Left lung (tissue), 10 donors: ENCODE data around the gene NANP. TPM values are rescaled to one million over a fixed set of nuclear protein-coding genes. Genes with fewer than 3 reads are reported as not detected.
"Not testable (repeated sequence)": the region's sequence is repeated elsewhere in the genome, so short reads cannot be mapped to it uniquely, and the experiment has no call there.

ENCODE experiments used
- ATAC-seq: fragments of 200-7000 bp; cut with Tn5 transposase; one replicate; pipeline ENCODE4 v1.9.1; 2020; ENCODE audit warnings: moderate library complexity
- DNase-seq, 4 donors: peaks; one replicate each; pipeline ENCODE4 v3.0.0-alpha.2; 2013 to 2020
- H3K27ac ChIP-seq, 2 donors: fragments of 200-600 bp; sonication (generic) in 1 of 2; one replicate each; pipeline versions ENCODE4 v1.5.0 to v1.8.0; 2020 to 2021
- H3K27me3 ChIP-seq, 2 donors: fragments of 200-600 bp; sonication (generic) in 1 of 2; one replicate each; pipeline versions ENCODE4 v1.5.0 to v1.8.0; 2020 to 2021
- H3K36me3 ChIP-seq, 2 donors: fragments of 200-600 bp; sonication (generic) in 1 of 2; one replicate each; pipeline versions ENCODE4 v1.5.0 to v1.8.0; 2020 to 2021
- H3K4me1 ChIP-seq, 2 donors: fragments of 200-600 bp; one replicate each; pipeline ENCODE4 v1.8.0; 2021
- H3K4me3 ChIP-seq, 2 donors: fragments of 200-600 bp; sonication (generic) in 1 of 2; one replicate each; pipeline versions ENCODE4 v1.5.0 to v1.8.0; 2020 to 2021; ENCODE audit warnings: mild to moderate bottlenecking in 1 of 2
- H3K9me3 ChIP-seq, 2 donors: fragments of 200-600 bp; sonication (generic) in 1 of 2; one replicate each; pipeline versions ENCODE4 v1.5.0 to v1.8.0; 2020 to 2021
- CTCF ChIP-seq, 2 donors: fragments of 200-600 bp; sonication (generic) in 1 of 2; IDR thresholded peaks; one replicate each; pipeline versions ENCODE4 v1.5.0 to v1.8.0; 2021; ENCODE audit warnings: antibody characterized with exemption in 2 of 2
- intact Hi-C, 2 donors: fragments of 100-400 bp; cut with DNase I; formaldehyde crosslinking; loops; one replicate each; pipeline versions ENCODE4 v1.11.2 to v1.14.2; 2022
- polyA plus RNA-seq, 6 donors: library from polyadenylated mRNA; unstranded; fragments of 120-200 nt; gene quantifications; one replicate each; pipeline ENCODE4 v1.2.1, GENCODE V29; 2013; ENCODE audit not compliant: insufficient read length in 6 of 6
- total RNA-seq, 2 donors: library from RNA; stranded (reverse); fragmentation: NEBNext Ultra II Directional; extraction: Animal tissue kit (Norgen Biotek cat#: 25700); gene quantifications; one replicate each; pipeline ENCODE4 v1.2.1, GENCODE V29; 2021
- donor health status: DM: no; HTN: yes; CAD: no.
- donor health status: DM: no; HTN: no; CAD: no.

Gene NANP
- total and polyA plus RNA-seq, 8 donors: 4.1 to 7.4 (median 4.9) TPM

GRCh38 chr20:25632940-25633790 is 9.4 kb upstream of the NANP start:
- H3K9me3 ChIP-seq: peaks cover 0 to 15% of the 10 kb centered on the region in 2 donors
- no peak for TF ChIP-seq CTCF (IDR thresholded peaks at IDR 0.05)
- DNase-seq (no peak), ATAC-seq (no peak)
- no peaks in the 10 kb centered on the region for H3K27me3 ChIP-seq
- H3K4me1 ChIP-seq: no peaks in the 10 kb centered on the region
- H3K4me3 ChIP-seq: no peak overlapping the region
- intact Hi-C loops: no loop called here
- H3K36me3 ChIP-seq: peaks cover 0 to 10% of the 10 kb centered on the region in 2 donors
- H3K27ac ChIP-seq: no peak overlapping the region

- intact Hi-C loops, H3K27ac ChIP-seq, H3K4me1 ChIP-seq, H3K27me3 ChIP-seq, H3K4me3 ChIP-seq, ATAC-seq, H3K36me3 ChIP-seq, DNase-seq, H3K9me3 ChIP-seq: not testable (repeated sequence)
Measured at GRCh38 chr20:25630615-25631014, 6.8 kb upstream of the NANP start.

GRCh38 chr20:25629816-25630499 is 6.1 kb upstream of the NANP start:
- H3K36me3 ChIP-seq: peaks cover 0 to 6% of the 10 kb centered on the region in 2 donors
- intact Hi-C loops: no loop called here
- no peaks in the 10 kb centered on the region for H3K27me3 ChIP-seq
- no peak for TF ChIP-seq CTCF (IDR thresholded peaks at IDR 0.05)
- ATAC-seq (no peak), DNase-seq (no peak)
- H3K4me3 ChIP-seq: no peak overlapping the region
- no peak overlapping the region for H3K27ac ChIP-seq
- peaks cover 0 to 5% of the 10 kb centered on the region in 2 donors for H3K9me3 ChIP-seq
- H3K4me1 ChIP-seq: peaks cover under 1 to 3% of the 10 kb centered on the region in 2 donors

- intact Hi-C loops: no loop called here
- peaks cover 12 to 23% of the 10 kb centered on the region in 2 donors for H3K4me1 ChIP-seq
- H3K27me3 ChIP-seq: no peaks in the 10 kb centered on the region
- H3K27ac ChIP-seq: no peak overlapping the region
- H3K9me3 ChIP-seq: peaks cover 0 to 5% of the 10 kb centered on the region in 2 donors
- DNase-seq: no peak
- H3K4me3 ChIP-seq: no peak overlapping the region
- no peak for TF ChIP-seq CTCF (IDR thresholded peaks at IDR 0.05)
- no peak for ATAC-seq
- H3K36me3 ChIP-seq: no peaks in the 10 kb centered on the region
Measured at GRCh38 chr20:25626779-25627178, 3.0 kb upstream of the NANP start.

- H3K36me3 ChIP-seq: no peaks in the 10 kb centered on the region
- no peak for ATAC-seq
- peak overlapping the region; percentile 95 for H3K27ac ChIP-seq
- no peaks in the 10 kb centered on the region for H3K27me3 ChIP-seq
- H3K4me3 ChIP-seq: peak overlapping the region; percentile 82 to 96
- peaks cover 0 to 5% of the 10 kb centered on the region in 2 donors for H3K9me3 ChIP-seq
- no peak for DNase-seq
- TF ChIP-seq CTCF (IDR thresholded peaks at IDR 0.05): no peak
- H3K4me1 ChIP-seq: peaks cover 12 to 32% of the 10 kb centered on the region in 2 donors
- intact Hi-C loops: no loop called here
Measured at GRCh38 chr20:25624500-25624939, 706 bp upstream of the NANP start.
